ENCODE measurements around the gene HOXA13.

Gene HOXA13

GRCh38 chr7:27191833-27192545 lies 7.9 kb downstream of the HOXA13 start:
- no peak for DNase-seq

GRCh38 chr7:27191161-27191731 lies 8.6 kb downstream of the HOXA13 start:
- DNase-seq, result no peak

GRCh38 chr7:27189997-27190748 lies 9.7 kb downstream of the HOXA13 start:
- DNase-seq, result no peak

GRCh38 chr7:27189295-27189996 lies 10.4 kb downstream of the HOXA13 start:
- no peak for DNase-seq

- DNase-seq, result no peak
Measured at GRCh38 chr7:27188386-27189294, 11.3 kb downstream of the HOXA13 start.

- DNase-seq, result no peak
Measured at GRCh38 chr7:27187475-27188385, 12.2 kb downstream of the HOXA13 start.

GRCh38 chr7:27186668-27187474 lies 13.0 kb downstream of the HOXA13 start:
- DNase-seq, result no peak

GRCh38 chr7:27185854-27186667 lies 13.8 kb downstream of the HOXA13 start:
- no peak for DNase-seq

- no peak for DNase-seq
Measured at GRCh38 chr7:27185013-27185853, 14.7 kb downstream of the HOXA13 start, which contains the start of gene HOXA11. Gene HOXA11, minus strand, starts transcription at chr7:27185232. Its CDS starts 88 bp downstream, at chr7:27185144.

GRCh38 chr7:27184337-27185012 lies 15.4 kb downstream of the HOXA13 start:
- DNase-seq, result no peak

GRCh38 chr7:27183682-27184336 lies 16.1 kb downstream of the HOXA13 start:
- DNase-seq, result no peak

- DNase-seq, result no peak
Measured at GRCh38 chr7:27182861-27183681, 16.8 kb downstream of the HOXA13 start.

GRCh38 chr7:27182285-27182841 lies 17.5 kb downstream of the HOXA13 start:
- no peak for DNase-seq

- no peak for DNase-seq
Measured at GRCh38 chr7:27181795-27182275, 18.1 kb downstream of the HOXA13 start.
